Fibroblast of lung (primary cell): ENCODE data around the gene EPB41. TPM values are rescaled to one million over a fixed set of nuclear protein-coding genes. Genes with fewer than 3 reads are reported as not detected.
A peak's percentile ranks its signal among the peaks of the same experiment; 100 is the strongest.

ENCODE experiments used
- DNase-seq, 2 donors: peaks; one replicate each; pipeline versions ENCODE4 v3.0.0 to v3.0.0-alpha.2; 2010; ENCODE audit warnings: low read depth in 2 of 2
- H2AFZ ChIP-seq: 2 replicates; pipeline ENCODE4 v1.5.1; 2012; ENCODE audit warnings: low read length, control low read depth, inconsistent platforms
- H3K27ac ChIP-seq: 2 replicates; pipeline ENCODE4 v1.5.1; 2011; ENCODE audit warnings: low read length, control low read depth; ENCODE audit not compliant: insufficient read depth
- H3K27me3 ChIP-seq: 2 replicates; pipeline ENCODE4 v1.5.1; 2011; ENCODE audit warnings: mild to moderate bottlenecking, low read length; ENCODE audit not compliant: control insufficient read depth, insufficient read depth
- H3K36me3 ChIP-seq: 2 replicates; pipeline ENCODE4 v1.5.1; 2011; ENCODE audit warnings: low read length; ENCODE audit not compliant: control insufficient read depth, insufficient read depth
- H3K4me1 ChIP-seq: 2 replicates; pipeline ENCODE4 v1.5.1; 2011; ENCODE audit warnings: low read length; ENCODE audit not compliant: control insufficient read depth, insufficient read depth; ENCODE audit errors: extremely low read depth
- H3K4me2 ChIP-seq: 2 replicates; pipeline ENCODE4 v1.5.1; 2011; ENCODE audit warnings: low read length, control low read depth; ENCODE audit not compliant: insufficient read depth; ENCODE audit errors: extremely low read depth
- H3K4me3 ChIP-seq, 4 experiments: fragments of 200-600 bp in 1 of 4; sonication (generic) in 1 of 4; replicated peaks in 1 of 4; 2 replicates each; pipeline ENCODE4 v1.5.1; 2011 to 2016; ENCODE audit warnings: low read length in 4 of 4, low read depth in 3 of 4, mild to moderate bottlenecking in 3 of 4, control low read depth in 2 of 4, inconsistent platforms in 1 of 4, mixed read lengths in 1 of 4; ENCODE audit not compliant: insufficient read depth in 1 of 4; ENCODE audit errors: control extremely low read depth in 1 of 4
- H3K79me2 ChIP-seq: 2 replicates; pipeline ENCODE4 v1.5.1; 2012; ENCODE audit warnings: mild to moderate bottlenecking, low read length, inconsistent platforms; ENCODE audit not compliant: control insufficient read depth, insufficient read depth
- H3K9ac ChIP-seq: 2 replicates; pipeline ENCODE4 v1.5.1; 2011; ENCODE audit warnings: mild to moderate bottlenecking, low read length, control low read depth; ENCODE audit not compliant: insufficient read depth
- H3K9me3 ChIP-seq: 2 replicates; pipeline ENCODE4 v1.5.1; 2012; ENCODE audit warnings: low read depth, low read length; ENCODE audit not compliant: control insufficient read depth, insufficient read depth
- H4K20me1 ChIP-seq: 2 replicates; pipeline ENCODE4 v1.5.1; 2011; ENCODE audit warnings: low read length; ENCODE audit not compliant: control insufficient read depth, insufficient read depth; ENCODE audit errors: extremely low read depth
- EZH2 ChIP-seq: IDR thresholded peaks from 2 replicates; pipeline ENCODE4 v1.5.1; 2012; ENCODE audit warnings: low read length, control low read depth, mild to moderate bottlenecking; ENCODE audit errors: missing control alignments
- polyA plus RNA-seq, 2 donors: library from polyadenylated mRNA; depleted of rRNA in 1 of 2; stranded (reverse) in 1 of 2; unstranded in 1 of 2; fragments of >200 nt; gene quantifications; 2 replicates each; pipeline ENCODE4 v1.2.1, GENCODE V29; 2011 to 2012; ENCODE audit warnings: missing spikeins in 1 of 2
- total RNA-seq: library from RNA; depleted of rRNA; stranded (reverse); fragments of >200 nt; gene quantifications from 2 replicates; pipeline ENCODE4 v1.2.1, GENCODE V29; 2014
- TF ChIP-seq, protein P1 (sequence below), 2 donors: IDR thresholded peaks in 1 of 2; conservative IDR thresholded peaks in 1 of 2; 1 replicate in 1 of 2; 2 replicates in 1 of 2; pipeline ENCODE4 v1.5.1; 2011 to 2012; ENCODE audit warnings: low read length in 2 of 2, control low read depth in 1 of 2, inconsistent platforms in 1 of 2, low read depth in 1 of 2, mild to moderate bottlenecking in 1 of 2

EPB41 gene
- total and polyA plus RNA-seq, 2 donors (not counting 1 experiment from before 2014, with no cell fraction given), result 7.4 to 38.0 TPM

DNA sequence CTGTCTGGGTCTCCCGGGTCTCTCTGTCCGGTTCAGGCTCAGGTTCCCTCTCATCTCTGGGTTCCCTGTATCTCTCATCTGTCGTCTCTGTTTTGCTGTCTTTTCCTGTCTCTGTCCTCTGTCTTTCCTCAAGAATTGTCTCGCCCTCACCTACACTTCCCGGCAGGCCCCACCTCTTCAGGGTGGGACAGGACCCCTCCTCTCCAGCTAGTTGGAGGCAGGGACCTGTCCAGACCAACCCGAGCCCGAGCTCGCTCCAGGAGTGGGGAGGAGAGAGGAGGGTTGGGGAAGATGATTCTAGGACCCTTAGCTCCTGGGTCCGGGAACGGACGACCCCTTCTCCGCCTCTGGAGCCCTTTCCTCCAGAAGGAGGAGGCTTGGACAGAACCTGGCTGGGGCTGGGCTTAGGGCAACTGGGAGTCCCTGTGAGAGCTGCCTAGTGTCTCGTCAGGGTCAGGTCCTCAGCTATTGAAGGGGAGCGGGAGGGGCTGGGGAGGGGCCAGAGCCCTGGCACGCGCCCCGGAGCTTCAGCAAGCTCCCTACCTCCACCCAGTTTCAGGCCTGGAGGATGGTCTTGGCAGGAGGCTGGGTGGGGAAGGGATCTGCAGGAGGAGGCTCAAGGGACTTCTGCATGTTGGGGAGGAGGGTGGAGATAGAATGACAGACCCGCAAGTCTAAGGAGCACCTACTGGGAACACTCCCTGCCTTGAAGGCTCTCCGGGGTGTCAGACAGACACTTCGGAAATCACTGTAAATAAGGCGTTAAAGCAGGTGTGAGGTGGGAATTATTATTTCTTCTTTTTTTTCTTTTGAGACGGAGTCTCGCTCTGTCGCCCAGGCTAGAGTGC, 26.3 kb upstream of the EPB41 start:
- peak overlapping the region; percentile 67 to 89 (median 70) for H3K4me3 ChIP-seq
- TF ChIP-seq, protein P1, sequence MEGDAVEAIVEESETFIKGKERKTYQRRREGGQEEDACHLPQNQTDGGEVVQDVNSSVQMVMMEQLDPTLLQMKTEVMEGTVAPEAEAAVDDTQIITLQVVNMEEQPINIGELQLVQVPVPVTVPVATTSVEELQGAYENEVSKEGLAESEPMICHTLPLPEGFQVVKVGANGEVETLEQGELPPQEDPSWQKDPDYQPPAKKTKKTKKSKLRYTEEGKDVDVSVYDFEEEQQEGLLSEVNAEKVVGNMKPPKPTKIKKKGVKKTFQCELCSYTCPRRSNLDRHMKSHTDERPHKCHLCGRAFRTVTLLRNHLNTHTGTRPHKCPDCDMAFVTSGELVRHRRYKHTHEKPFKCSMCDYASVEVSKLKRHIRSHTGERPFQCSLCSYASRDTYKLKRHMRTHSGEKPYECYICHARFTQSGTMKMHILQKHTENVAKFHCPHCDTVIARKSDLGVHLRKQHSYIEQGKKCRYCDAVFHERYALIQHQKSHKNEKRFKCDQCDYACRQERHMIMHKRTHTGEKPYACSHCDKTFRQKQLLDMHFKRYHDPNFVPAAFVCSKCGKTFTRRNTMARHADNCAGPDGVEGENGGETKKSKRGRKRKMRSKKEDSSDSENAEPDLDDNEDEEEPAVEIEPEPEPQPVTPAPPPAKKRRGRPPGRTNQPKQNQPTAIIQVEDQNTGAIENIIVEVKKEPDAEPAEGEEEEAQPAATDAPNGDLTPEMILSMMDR (conservative IDR thresholded peaks at IDR 0.05 in 1 of 2, IDR thresholded peaks at IDR 0.05 in 1 of 2; ENCODE audit: low read depth in 1 of 2, low read length in 2 of 2), result no peak
- TF ChIP-seq EZH2, result no peak
- no peaks in the 10 kb centered on the region for H4K20me1 ChIP-seq
- H3K9ac ChIP-seq, result peak overlapping the region; percentile 42
- no peaks in the 10 kb centered on the region for H3K9me3 ChIP-seq
- H3K4me2 ChIP-seq, result peak overlapping the region; percentile 93
- peaks cover 12% of the 10 kb centered on the region for H3K4me1 ChIP-seq
- H2AFZ ChIP-seq, result peak overlapping the region; percentile 65
- no peaks in the 10 kb centered on the region for H3K36me3 ChIP-seq
- H3K27ac ChIP-seq, result no peak overlapping the region
- H3K79me2 ChIP-seq, result no peaks in the 10 kb centered on the region
- H3K27me3 ChIP-seq, result peaks cover 4% of the 10 kb centered on the region
- peak; percentile 19 to 27 for DNase-seq

DNA sequence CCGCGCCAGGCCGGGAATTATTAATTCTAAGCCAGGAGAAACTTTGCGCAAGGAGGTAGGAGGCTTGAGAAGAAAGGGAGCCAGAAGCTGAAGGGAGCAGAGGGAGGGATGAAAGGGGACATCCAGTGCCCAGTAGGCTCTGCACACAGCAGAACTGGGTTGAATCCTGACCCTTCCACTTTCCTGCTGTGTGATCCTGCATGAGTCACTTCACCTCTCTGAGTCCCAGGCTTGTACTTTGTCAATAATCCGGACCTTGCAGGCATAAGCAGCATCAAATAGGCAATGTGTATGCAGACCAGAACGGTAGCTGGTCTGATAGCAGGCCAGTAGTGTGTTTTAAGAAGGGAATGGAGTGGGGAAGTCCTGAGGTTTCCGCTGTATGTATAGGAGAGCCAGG, 25.5 kb upstream of the EPB41 start:
- Histone ChIP-seq H3K4me1 (peaks cover 12% of the 10 kb centered on the region), H3K27me3 (peaks cover 4% of the 10 kb centered on the region), H4K20me1 (no peaks in the 10 kb centered on the region), H3K27ac (no peak overlapping the region), H3K9ac (no peak overlapping the region), H3K4me2 (no peak overlapping the region), H3K36me3 (no peaks in the 10 kb centered on the region), H3K9me3 (no peaks in the 10 kb centered on the region), H3K79me2 (no peaks in the 10 kb centered on the region), H3K4me3 (no peak overlapping the region), H2AFZ (no peak overlapping the region)
- TF ChIP-seq EZH2, result no peak
- TF ChIP-seq, protein P1 (conservative IDR thresholded peaks at IDR 0.05 in 1 of 2, IDR thresholded peaks at IDR 0.05 in 1 of 2; ENCODE audit: low read depth in 1 of 2, low read length in 2 of 2), result no peak
- no peak for DNase-seq

DNA sequence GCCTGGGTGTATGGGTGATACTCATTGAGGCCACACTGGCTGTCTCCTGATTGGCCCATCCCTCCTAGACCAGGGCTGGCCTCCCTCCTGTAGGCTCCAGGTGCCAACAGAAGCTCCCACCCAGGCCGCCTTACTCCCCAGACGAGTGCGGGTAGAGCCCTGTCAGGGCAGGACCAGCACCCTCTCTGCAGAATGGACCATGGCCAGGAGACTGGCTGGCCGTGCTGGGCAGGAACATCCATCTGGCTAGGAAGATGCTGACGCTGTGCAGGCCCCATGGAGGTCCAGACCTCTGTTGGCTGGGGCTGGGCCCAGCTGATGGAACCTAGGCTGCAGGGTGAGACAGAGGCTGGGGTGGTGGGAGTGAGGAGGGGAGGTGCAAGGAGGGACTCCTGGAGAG, 25.0 kb upstream of the EPB41 start:
- no peaks in the 10 kb centered on the region for H3K9me3 ChIP-seq
- peaks cover 4% of the 10 kb centered on the region for H3K27me3 ChIP-seq
- H3K9ac ChIP-seq, result no peak overlapping the region
- H3K4me2 ChIP-seq, result no peak overlapping the region
- no peaks in the 10 kb centered on the region for H3K79me2 ChIP-seq
- H2AFZ ChIP-seq, result no peak overlapping the region
- no peak for TF ChIP-seq EZH2
- TF ChIP-seq, protein P1 (conservative IDR thresholded peaks at IDR 0.05 in 1 of 2, IDR thresholded peaks at IDR 0.05 in 1 of 2; ENCODE audit: low read depth in 1 of 2, low read length in 2 of 2), result no peak
- no peaks in the 10 kb centered on the region for H3K36me3 ChIP-seq
- peaks cover 12% of the 10 kb centered on the region for H3K4me1 ChIP-seq
- H4K20me1 ChIP-seq, result no peaks in the 10 kb centered on the region
- DNase-seq, result no peak
- no peak overlapping the region for H3K4me3 ChIP-seq
- H3K27ac ChIP-seq, result no peak overlapping the region
